Measurements from ENCODE around the gene RDH13.
"Not testable (repeated sequence)": the region's sequence is repeated elsewhere in the genome, so short reads cannot be mapped to it uniquely, and the experiment has no call there.

GRCh38 chr19:55032976-55033643 is 29.8 kb downstream of the RDH13 start:
- TF ChIP-seq POLR2AphosphoS5, POLR2A (IDR thresholded peaks at IDR 0.05): not testable (repeated sequence)
- TF ChIP-seq, protein P1, sequence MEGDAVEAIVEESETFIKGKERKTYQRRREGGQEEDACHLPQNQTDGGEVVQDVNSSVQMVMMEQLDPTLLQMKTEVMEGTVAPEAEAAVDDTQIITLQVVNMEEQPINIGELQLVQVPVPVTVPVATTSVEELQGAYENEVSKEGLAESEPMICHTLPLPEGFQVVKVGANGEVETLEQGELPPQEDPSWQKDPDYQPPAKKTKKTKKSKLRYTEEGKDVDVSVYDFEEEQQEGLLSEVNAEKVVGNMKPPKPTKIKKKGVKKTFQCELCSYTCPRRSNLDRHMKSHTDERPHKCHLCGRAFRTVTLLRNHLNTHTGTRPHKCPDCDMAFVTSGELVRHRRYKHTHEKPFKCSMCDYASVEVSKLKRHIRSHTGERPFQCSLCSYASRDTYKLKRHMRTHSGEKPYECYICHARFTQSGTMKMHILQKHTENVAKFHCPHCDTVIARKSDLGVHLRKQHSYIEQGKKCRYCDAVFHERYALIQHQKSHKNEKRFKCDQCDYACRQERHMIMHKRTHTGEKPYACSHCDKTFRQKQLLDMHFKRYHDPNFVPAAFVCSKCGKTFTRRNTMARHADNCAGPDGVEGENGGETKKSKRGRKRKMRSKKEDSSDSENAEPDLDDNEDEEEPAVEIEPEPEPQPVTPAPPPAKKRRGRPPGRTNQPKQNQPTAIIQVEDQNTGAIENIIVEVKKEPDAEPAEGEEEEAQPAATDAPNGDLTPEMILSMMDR (IDR thresholded peaks at IDR 0.05 in 8 of 11, conservative IDR thresholded peaks at IDR 0.05 in 3 of 11), result not testable (repeated sequence)
